GM19467 (cell line): ENCODE measurements around the gene TECPR2.
"Not testable (repeated sequence)": the region's sequence is repeated elsewhere in the genome, so short reads cannot be mapped to it uniquely, and the experiment has no call there.

ENCODE experiments used
- ATAC-seq: cut with Tn5 transposase; IDR thresholded peaks from one replicate; pipeline ENCODE4 v1.9.1; 2021; ENCODE audit warnings: mild to moderate bottlenecking, moderate library complexity; ENCODE audit not compliant: unreplicated experiment

TECPR2 gene

GRCh38 chr14:102362545-102363181 is at the start of gene TECPR2, which contains the start of gene CINP:
Gene TECPR2, plus strand, starts transcription at chr14:102362941. Its CDS starts 13,781 bp downstream, at chr14:102376722.
Gene CINP, minus strand, starts transcription at chr14:102362890. Its CDS starts 39 bp downstream, at chr14:102362851.
- peak; percentile 87 for ATAC-seq

- ATAC-seq, result peak; percentile 64
These were observed 48.3 kb upstream of the TECPR2 start for GRCh38 chr14:102314242-102315011.

- ATAC-seq, result no peak
These were observed 47.6 kb upstream of the TECPR2 start for GRCh38 chr14:102315121-102315520.

GRCh38 chr14:102316338-102316742 is 46.4 kb upstream of the TECPR2 start:
- no peak for ATAC-seq

GRCh38 chr14:102316743-102317563 is 45.8 kb upstream of the TECPR2 start:
- ATAC-seq, result peak; percentile 53

- no peak for ATAC-seq
These were observed 45.0 kb upstream of the TECPR2 start for GRCh38 chr14:102317564-102318248.

- ATAC-seq, result no peak
These were observed 43.9 kb upstream of the TECPR2 start for GRCh38 chr14:102318781-102319276.

- peak; percentile 51 for ATAC-seq
These were observed 43.2 kb upstream of the TECPR2 start, which contains the start of gene ZNF839 for GRCh38 chr14:102319351-102320032. Gene ZNF839, plus strand, starts transcription at chr14:102319746. Its CDS starts 20 bp downstream, at chr14:102319766.

GRCh38 chr14:102320033-102320660 is 42.6 kb upstream of the TECPR2 start:
- peak; percentile 14 for ATAC-seq

- ATAC-seq, result no peak
These were observed 41.9 kb upstream of the TECPR2 start for GRCh38 chr14:102320671-102321455.

- no peak for ATAC-seq
These were observed 41.0 kb upstream of the TECPR2 start for GRCh38 chr14:102321456-102322422.

- ATAC-seq, result no peak
These were observed 39.6 kb upstream of the TECPR2 start for GRCh38 chr14:102323102-102323501.

GRCh38 chr14:102325791-102326345 is 36.9 kb upstream of the TECPR2 start:
- ATAC-seq, result no peak

- no peak for ATAC-seq
These were observed 36.2 kb upstream of the TECPR2 start for GRCh38 chr14:102326583-102326982.

GRCh38 chr14:102329381-102329780 is 33.4 kb upstream of the TECPR2 start:
- not testable (repeated sequence) for ATAC-seq

- ATAC-seq, result no peak
These were observed 31.9 kb upstream of the TECPR2 start for GRCh38 chr14:102330806-102331205.

GRCh38 chr14:102333390-102333789 is 29.4 kb upstream of the TECPR2 start:
- no peak for ATAC-seq
